B cell (primary cell): ENCODE measurements around the gene ARFGEF2. TPM values are rescaled to one million over a fixed set of nuclear protein-coding genes. Genes with fewer than 3 reads are reported as not detected.

Experiments
- ATAC-seq: fragments of 200-7000 bp; cut with Tn5 transposase; one replicate; pipeline ENCODE4 v1.10.0; 2021; ENCODE audit warnings: low read depth, mild to moderate bottlenecking, moderate number of reproducible peaks, moderate library complexity
- CTCF ChIA-PET: fragments of 350-600 bp; sonication (Branson Sonifier 250); formaldehyde crosslinking; loops from one replicate; lab custom pipeline; 2021; ENCODE audit warnings: antibody characterized with exemption, inconsistent platforms; lab: Charles Lee
- POLR2A ChIA-PET: fragments of 350-600 bp; sonication (Branson Sonifier 250); formaldehyde crosslinking; loops from one replicate; lab custom pipeline; 2021; ENCODE audit warnings: antibody characterized with exemption; lab: Charles Lee
- DNase-seq: peaks from one replicate; pipeline ENCODE4 v3.0.0; 2013
- H2AFZ ChIP-seq: 2 replicates; pipeline ENCODE4 v1.6.1; 2012; ENCODE audit warnings: mild to moderate bottlenecking, low read depth, low read length; ENCODE audit not compliant: insufficient read depth, poor library complexity, severe bottlenecking
- H3K27ac ChIP-seq, 2 donors: 1 replicate in 1 of 2; 2 replicates in 1 of 2; pipeline ENCODE4 v1.5.1; 2012 to 2013; ENCODE audit warnings: low read length in 2 of 2, mild to moderate bottlenecking in 2 of 2, moderate library complexity in 1 of 2
- H3K27me3 ChIP-seq, 4 experiments: fragments of 200-600 bp in 1 of 4; sonication (generic) in 1 of 4; replicated peaks in 1 of 4; 1 replicate in 2 of 4; 2 replicates in 2 of 4; pipeline versions ENCODE4 v1.6.1 to v1.7.0; 2013 to 2016; ENCODE audit warnings: low read length in 3 of 4, mild to moderate bottlenecking in 2 of 4, mixed read lengths in 1 of 4, moderate library complexity in 1 of 4; ENCODE audit not compliant: insufficient read depth in 4 of 4, control insufficient read depth in 3 of 4; ENCODE audit errors: control extremely low read depth in 1 of 4
- H3K36me3 ChIP-seq, 2 experiments: replicated peaks in 1 of 2; 1 replicate in 1 of 2; 2 replicates in 1 of 2; pipeline versions ENCODE4 v1.6.1 to v1.7.1; 2013; ENCODE audit warnings: low read length in 1 of 2; ENCODE audit not compliant: insufficient read depth in 2 of 2, control insufficient read depth in 1 of 2; ENCODE audit errors: control extremely low read depth in 1 of 2, extremely low read depth in 1 of 2
- H3K4me1 ChIP-seq, 2 donors: fragments of 200-600 bp in 1 of 2; sonication (generic) in 1 of 2; 1 replicate in 1 of 2; 2 replicates in 1 of 2; pipeline versions ENCODE4 v1.5.1 to v1.6.1; 2013 to 2017; ENCODE audit warnings: low read length in 2 of 2; ENCODE audit not compliant: control insufficient read depth in 2 of 2, insufficient read depth in 2 of 2
- H3K4me2 ChIP-seq: replicated peaks from 2 replicates; pipeline ENCODE3; 2012; ENCODE audit warnings: mild to moderate bottlenecking, low read depth, low read length; ENCODE audit not compliant: poor library complexity, severe bottlenecking
- H3K4me3 ChIP-seq, 5 experiments: fragments of 200-600 bp in 1 of 5; sonication (generic) in 1 of 5; 1 replicate in 3 of 5; 2 replicates in 2 of 5; pipeline versions ENCODE4 v1.5.1 to v1.7.0; 2011 to 2016; ENCODE audit warnings: low read length in 4 of 5, mild to moderate bottlenecking in 4 of 5, low read depth in 2 of 5, control low read depth in 1 of 5, moderate library complexity in 1 of 5; ENCODE audit not compliant: insufficient read depth in 1 of 5; ENCODE audit errors: control extremely low read depth in 1 of 5, extremely low read depth in 1 of 5
- H3K79me2 ChIP-seq: fragments of 200-600 bp; sonication (generic); one replicate; pipeline ENCODE4 v1.6.0; 2016; ENCODE audit warnings: low read length; ENCODE audit not compliant: control insufficient read depth, insufficient read depth
- H3K9ac ChIP-seq: fragments of 200-600 bp; sonication (generic); 2 replicates; pipeline ENCODE4 v1.6.1; 2017; ENCODE audit warnings: mild to moderate bottlenecking, low read length, moderate library complexity
- H3K9me3 ChIP-seq, 3 donors: one replicate each; pipeline versions ENCODE4 v1.6.1 to v1.7.1; 2013; ENCODE audit warnings: low read length in 2 of 3; ENCODE audit not compliant: control insufficient read depth in 2 of 3, insufficient read depth in 1 of 3; ENCODE audit errors: control extremely low read depth in 1 of 3
- H4K20me1 ChIP-seq: 2 replicates; pipeline ENCODE4 v1.6.0; 2012; ENCODE audit warnings: mild to moderate bottlenecking, low read length; ENCODE audit not compliant: insufficient read depth, control insufficient read depth, poor library complexity, severe bottlenecking
- H3K27ac Mint-ChIP-seq: one replicate; pipeline ENCODE4 v1.8.0; 2021; ENCODE audit warnings: mixed read lengths
- H3K27me3 Mint-ChIP-seq: one replicate; pipeline ENCODE4 v1.8.0; 2021; ENCODE audit warnings: mixed read lengths
- H3K4me1 Mint-ChIP-seq: one replicate; pipeline ENCODE4 v1.8.0; 2021; ENCODE audit warnings: mixed read lengths
- H3K4me3 Mint-ChIP-seq: one replicate; pipeline ENCODE4 v1.8.0; 2021; ENCODE audit warnings: mixed read lengths
- H3K9me3 Mint-ChIP-seq: one replicate; pipeline ENCODE4 v1.8.0; 2022; ENCODE audit warnings: mixed read lengths; ENCODE audit not compliant: insufficient read depth
- CTCF ChIP-seq: fragments of 200-600 bp; IDR thresholded peaks from one replicate; pipeline ENCODE4 v1.8.0; 2022; ENCODE audit warnings: antibody characterized with exemption, mild to moderate bottlenecking
- EZH2 ChIP-seq: IDR thresholded peaks from 2 replicates; pipeline ENCODE4 v1.6.1; 2012; ENCODE audit warnings: borderline replicate concordance, low read depth, mild to moderate bottlenecking, moderate library complexity, low read length; ENCODE audit not compliant: insufficient read depth, poor library complexity, severe bottlenecking
- WGBS: methylation state at CpG from one replicate; pipeline ENCODE4 v1.1.5; 2013; ENCODE audit warnings: missing lambda C conversion rate; ENCODE audit not compliant: insufficient coverage; 5-methylcytosine and 5-hydroxymethylcytosine counted together
- intact Hi-C: fragments of 100-400 bp; cut with micrococcal nuclease; formaldehyde crosslinking; loops from one replicate; pipeline ENCODE4 v1.10.0; 2022
- polyA plus RNA-seq: library from polyadenylated mRNA; depleted of rRNA; stranded (reverse); fragments of >200 nt; gene quantifications from 2 replicates; pipeline ENCODE4 v1.2.3, GENCODE V29; 2012
- total RNA-seq, 2 donors: library from RNA; stranded (reverse); fragments of 120-200 nt in 1 of 2; gene quantifications; 1 replicate in 1 of 2; 2 replicates in 1 of 2; pipeline versions ENCODE4 v1.2.3 to v1.2.4, GENCODE V29; 2013 to 2022

Gene ARFGEF2
- total and polyA plus RNA-seq, 2 donors (not counting 1 experiment from before 2014, with no cell fraction given): 10.8 to 34.3 TPM

- TF ChIP-seq EZH2: no peak
- no peak for TF ChIP-seq CTCF
- 100% methylated on average over 1 of the region's 2 CpGs for WGBS
- Histone ChIP-seq H3K79me2 (peaks cover 4% of the 10 kb centered on the region), H3K4me1 (no peaks in the 10 kb centered on the region), H3K9ac (no peak overlapping the region), H3K36me3 (peaks cover 9 to 69% of the 10 kb centered on the region in 2 experiments), H3K4me3 (no peak overlapping the region), H2AFZ (no peak overlapping the region), H4K20me1 (peaks cover 5% of the 10 kb centered on the region), H3K27ac (no peak overlapping the region), H3K27me3 (no peaks in the 10 kb centered on the region), H3K4me2 (no peak overlapping the region), H3K9me3 (no peaks in the 10 kb centered on the region)
- ChIA-PET POLR2A (no interaction called here), CTCF (interaction anchor here (1.3 kb wide), 1 partner anchor 300 kb away, joined by 3 read pairs; no protein-coding TSS in a partner anchor)
- H3K4me1 Mint-ChIP-seq: no peaks in the 10 kb centered on the region
- no peak overlapping the region for H3K4me3 Mint-ChIP-seq
- no peak for DNase-seq
- H3K9me3 Mint-ChIP-seq: no peaks in the 10 kb centered on the region
- H3K27ac Mint-ChIP-seq: no peak overlapping the region
- H3K27me3 Mint-ChIP-seq: no peaks in the 10 kb centered on the region
- intact Hi-C loops: no loop called here
- no peak for ATAC-seq
Measured at GRCh38 chr20:48957053-48957481, 35.6 kb downstream of the ARFGEF2 start.

DNA sequence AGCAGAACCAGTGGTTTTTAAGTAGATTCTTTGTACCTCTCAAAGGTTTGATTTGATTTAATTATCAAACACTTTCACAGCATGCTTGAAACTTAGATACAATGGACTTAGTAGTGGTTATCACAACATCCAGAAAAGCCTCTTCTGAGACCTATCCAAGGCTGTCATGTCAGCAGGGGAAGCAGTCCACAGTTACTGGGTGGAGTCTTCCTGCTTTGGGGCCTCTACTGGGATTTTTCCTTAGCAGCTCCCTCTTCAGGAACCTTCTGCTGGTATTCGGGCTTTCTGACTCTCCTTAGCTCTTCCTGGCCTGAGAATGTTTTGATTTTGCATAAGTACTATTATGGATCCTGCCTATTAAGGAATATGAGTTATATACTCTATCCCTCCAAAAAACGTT is 36.0 kb downstream of the ARFGEF2 start:
- ChIA-PET POLR2A (no interaction called here), CTCF (no interaction called here)
- DNase-seq (no peak), ATAC-seq (no peak)
- peaks cover 3% of the 10 kb centered on the region for H4K20me1 ChIP-seq
- H3K9me3 Mint-ChIP-seq: no peaks in the 10 kb centered on the region
- intact Hi-C loops: no loop called here
- H3K4me3 ChIP-seq: no peak overlapping the region
- H3K27me3 Mint-ChIP-seq: no peaks in the 10 kb centered on the region
- no peak overlapping the region for H3K4me2 ChIP-seq
- no peaks in the 10 kb centered on the region for H3K9me3 ChIP-seq
- no peak overlapping the region for H3K27ac Mint-ChIP-seq
- no peaks in the 10 kb centered on the region for H3K4me1 ChIP-seq
- WGBS: no CpG with 5 or more reads among the region's 2 CpGs
- H3K9ac ChIP-seq: no peak overlapping the region
- peaks cover 4% of the 10 kb centered on the region for H3K79me2 ChIP-seq
- no peak overlapping the region for H3K27ac ChIP-seq
- no peak overlapping the region for H3K4me3 Mint-ChIP-seq
- no peaks in the 10 kb centered on the region for H3K27me3 ChIP-seq
- H3K36me3 ChIP-seq: peaks cover 11 to 68% of the 10 kb centered on the region in 2 experiments
- TF ChIP-seq CTCF (no peak), EZH2 (no peak)
- H2AFZ ChIP-seq: no peak overlapping the region
- no peaks in the 10 kb centered on the region for H3K4me1 Mint-ChIP-seq
